ENCODE data around the gene SLITRK4.

The SLITRK4 gene

DNA sequence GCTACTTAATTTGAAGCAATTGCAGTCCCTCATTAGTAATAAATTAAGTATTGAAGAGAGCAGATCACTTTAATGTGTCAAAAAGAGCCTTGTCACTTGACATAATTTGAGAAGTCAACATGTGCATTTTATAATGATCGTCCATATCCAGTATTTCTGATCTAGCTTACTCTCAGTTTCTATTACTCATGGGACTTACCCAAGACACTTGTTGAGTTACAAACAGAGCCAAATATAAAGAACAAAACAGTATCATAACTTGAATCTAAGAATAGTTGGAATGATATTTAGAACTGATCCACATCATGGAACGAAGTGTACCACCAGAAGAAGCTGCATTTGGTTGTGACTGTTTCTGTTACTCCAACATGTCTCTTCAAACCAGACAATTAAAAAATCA, 54.7 kb downstream of the SLITRK4 start:
- no peak for DNase-seq (ENCODE audit: low read depth)
- TF ChIP-seq, protein P1, sequence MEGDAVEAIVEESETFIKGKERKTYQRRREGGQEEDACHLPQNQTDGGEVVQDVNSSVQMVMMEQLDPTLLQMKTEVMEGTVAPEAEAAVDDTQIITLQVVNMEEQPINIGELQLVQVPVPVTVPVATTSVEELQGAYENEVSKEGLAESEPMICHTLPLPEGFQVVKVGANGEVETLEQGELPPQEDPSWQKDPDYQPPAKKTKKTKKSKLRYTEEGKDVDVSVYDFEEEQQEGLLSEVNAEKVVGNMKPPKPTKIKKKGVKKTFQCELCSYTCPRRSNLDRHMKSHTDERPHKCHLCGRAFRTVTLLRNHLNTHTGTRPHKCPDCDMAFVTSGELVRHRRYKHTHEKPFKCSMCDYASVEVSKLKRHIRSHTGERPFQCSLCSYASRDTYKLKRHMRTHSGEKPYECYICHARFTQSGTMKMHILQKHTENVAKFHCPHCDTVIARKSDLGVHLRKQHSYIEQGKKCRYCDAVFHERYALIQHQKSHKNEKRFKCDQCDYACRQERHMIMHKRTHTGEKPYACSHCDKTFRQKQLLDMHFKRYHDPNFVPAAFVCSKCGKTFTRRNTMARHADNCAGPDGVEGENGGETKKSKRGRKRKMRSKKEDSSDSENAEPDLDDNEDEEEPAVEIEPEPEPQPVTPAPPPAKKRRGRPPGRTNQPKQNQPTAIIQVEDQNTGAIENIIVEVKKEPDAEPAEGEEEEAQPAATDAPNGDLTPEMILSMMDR (conservative IDR thresholded peaks at IDR 0.05; ENCODE audit: low read depth, low read length) = no peak
- no peak overlapping the region for H3K4me3 ChIP-seq (ENCODE audit: low read depth, low read length)

DNA sequence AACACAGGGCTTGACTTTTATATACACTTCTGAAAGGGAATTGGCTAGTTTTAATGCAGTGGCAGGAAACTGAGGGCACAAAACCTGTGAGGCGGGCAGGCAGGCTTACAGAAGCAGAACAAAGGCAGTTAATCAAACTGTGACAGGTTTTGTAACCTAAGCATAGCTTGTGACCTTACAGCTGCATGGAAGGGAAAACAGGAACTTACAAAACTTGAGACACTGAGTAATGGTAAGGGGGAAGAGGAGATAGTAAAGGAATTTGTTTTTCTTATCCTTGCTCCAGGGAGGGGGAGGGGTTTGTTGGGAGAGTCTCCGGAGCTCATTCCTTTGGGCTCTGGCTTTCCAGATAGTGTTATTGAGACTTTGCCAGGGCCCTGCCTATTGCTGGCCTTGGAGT, 55.6 kb downstream of the SLITRK4 start:
- no peak overlapping the region for H3K4me3 ChIP-seq (ENCODE audit: low read depth, low read length)
- no peak for DNase-seq (ENCODE audit: low read depth)
- TF ChIP-seq, protein P1 (conservative IDR thresholded peaks at IDR 0.05; ENCODE audit: low read depth, low read length) = no peak
